ENCODE data around the gene SNRK. TPM values are rescaled to one million over a fixed set of nuclear protein-coding genes. Genes with fewer than 3 reads are reported as not detected.

SNRK gene
- total RNA-seq, 1 experiment from 2014 or later: 12.0 TPM

- H3K56ac ChIP-seq (ENCODE audit: insufficient read length, low read depth, low read length): no peak overlapping the region
- no peak overlapping the region for H3T11ph ChIP-seq (ENCODE audit: low read length)
- no peak overlapping the region for H3K14ac ChIP-seq (ENCODE audit: insufficient read depth, low read length)
- no peak overlapping the region for H3K4me2 ChIP-seq (ENCODE audit: insufficient read depth, insufficient read length, low read length)
- H2AK5ac ChIP-seq (ENCODE audit: insufficient read length, low read length): no peak overlapping the region
- Mint-ChIP-seq H3K27ac (no peak overlapping the region), H3K27me3 (ENCODE audit: low read depth) (peaks cover 15% of the 10 kb centered on the region), H3K4me3 (no peak overlapping the region), H3K9me3 (no peaks in the 10 kb centered on the region), H3K36me3 (ENCODE audit: insufficient read depth in 1 of 3, low read depth in 3 of 3) (no peaks in the 10 kb centered on the region), H3K4me1 (peaks cover 4% of the 10 kb centered on the region in 2 experiments; a peak in 2 of 4 replicates)
- no peak for TF ChIP-seq CTCF (conservative IDR thresholded peaks at IDR 0.05)
- no peak overlapping the region for H2BK120ac ChIP-seq (ENCODE audit: low read depth, low read length, poor library complexity, severe bottlenecking)
- no peak overlapping the region for H4K8ac ChIP-seq (replicated peaks; ENCODE audit: insufficient read length, low read depth, low read length)
- H2AFZ ChIP-seq (ENCODE audit: low read length): no peak overlapping the region
- no peak overlapping the region for H3K18ac ChIP-seq (ENCODE audit: insufficient read length, low read depth, low read length)
- H3K4me1 ChIP-seq (ENCODE audit: insufficient read depth, low read length): no peaks in the 10 kb centered on the region
- no peak overlapping the region for H4K5ac ChIP-seq (ENCODE audit: insufficient read length, low read depth, low read length)
- H3K79me1 ChIP-seq (ENCODE audit: insufficient read depth, low read depth, low read length, poor library complexity, severe bottlenecking): no peaks in the 10 kb centered on the region
- no peak overlapping the region for H2BK15ac ChIP-seq (ENCODE audit: low read depth, low read length)
- no peak overlapping the region for H3K9ac ChIP-seq (ENCODE audit: extremely low read depth, insufficient read length, low read length)
- no peaks in the 10 kb centered on the region for H3K27me3 ChIP-seq (ENCODE audit: insufficient read depth, low read length)
- no peak for DNase-seq
- H2BK20ac ChIP-seq (ENCODE audit: low read depth, low read length, poor library complexity, severe bottlenecking): no peak overlapping the region
- no peak overlapping the region for H2BK5ac ChIP-seq (ENCODE audit: insufficient read length, low read length)
- H3K27ac ChIP-seq (ENCODE audit: insufficient read length, low read depth, low read length): no peak overlapping the region
- no peaks in the 10 kb centered on the region for H3K23me2 ChIP-seq (ENCODE audit: insufficient read length, low read depth, low read length, poor library complexity, severe bottlenecking)
- no peaks in the 10 kb centered on the region for H3K9me3 ChIP-seq (ENCODE audit: control insufficient read depth, low read depth, low read length)
- no peak overlapping the region for H4K91ac ChIP-seq (ENCODE audit: insufficient read length, low read depth, low read length)
- no peak overlapping the region for H2BK12ac ChIP-seq (ENCODE audit: insufficient read length, low read depth, low read length)
- H3K4ac ChIP-seq (ENCODE audit: low read depth, low read length): no peak overlapping the region
- no peaks in the 10 kb centered on the region for H3K79me2 ChIP-seq (ENCODE audit: insufficient read depth, low read length)
- no peaks in the 10 kb centered on the region for H4K20me1 ChIP-seq (ENCODE audit: control insufficient read depth, insufficient read depth, insufficient read length)
- H3K23ac ChIP-seq (ENCODE audit: insufficient read length, low read depth, low read length): no peak overlapping the region
Measured at GRCh38 chr3:43279082-43279481, 7.3 kb upstream of the SNRK start.
